ENCODE data around the gene EXOSC2.

DNA sequence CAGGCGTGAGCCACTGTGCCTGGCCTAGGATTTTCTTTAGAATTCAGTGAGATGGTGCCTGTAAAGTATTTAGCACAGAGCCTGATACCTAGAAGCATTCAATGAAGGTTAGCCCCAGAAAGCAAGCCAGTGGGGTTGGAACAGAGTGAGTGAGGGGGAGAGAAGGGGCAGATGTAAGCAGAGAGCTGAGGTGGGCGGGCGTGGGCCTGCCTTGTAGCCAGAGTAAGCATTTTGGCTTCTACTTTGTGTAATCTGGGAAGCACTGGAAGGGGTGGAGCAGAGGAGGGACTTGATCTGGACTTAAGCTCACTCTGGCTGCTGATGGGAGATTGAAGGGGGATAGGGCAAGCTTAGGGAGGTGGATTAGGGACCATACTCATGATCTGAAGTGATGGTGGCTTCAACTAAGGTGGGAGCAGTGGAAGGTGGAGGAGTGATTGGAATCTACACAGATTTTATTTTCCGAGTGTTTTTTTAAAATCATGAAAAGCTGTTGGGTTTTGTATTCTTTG, 2.6 kb downstream of the EXOSC2 start:
- TF ChIP-seq YY1 (IDR thresholded peaks at IDR 0.05; ENCODE audit: low read depth, low read length) (no peak), ZNF274 (IDR thresholded peaks at IDR 0.05; ENCODE audit: borderline replicate concordance, extremely low read depth, low read length) (no peak), RFX5 (IDR thresholded peaks at IDR 0.05; ENCODE audit: borderline replicate concordance, low read depth, low read length) (no peak), POU5F1 (IDR thresholded peaks at IDR 0.05; ENCODE audit: low read depth, low read length) (no peak)
- TF ChIP-seq, protein P1, sequence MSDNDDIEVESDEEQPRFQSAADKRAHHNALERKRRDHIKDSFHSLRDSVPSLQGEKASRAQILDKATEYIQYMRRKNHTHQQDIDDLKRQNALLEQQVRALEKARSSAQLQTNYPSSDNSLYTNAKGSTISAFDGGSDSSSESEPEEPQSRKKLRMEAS (IDR thresholded peaks at IDR 0.05) = no peak

Measured in H1 (cell line).